HEK293 (cell line): Measurements from ENCODE around the gene BMAL2.

Source experiments
- CTCF ChIP-seq: fragments of 450-650 bp; formaldehyde crosslinking; IDR thresholded peaks from 2 replicates; pipeline ENCODE4 v1.5.1; 2016; ENCODE audit warnings: missing biosample characterization, missing genetic modification characterization
- SETDB1 ChIP-seq: IDR thresholded peaks from one replicate; pipeline ENCODE4 v1.6.1; 2017; ENCODE audit warnings: mild to moderate bottlenecking, low read length, moderate library complexity, mixed read lengths; ENCODE audit not compliant: insufficient read length
- SP7 ChIP-seq: fragments of 450-650 bp; formaldehyde crosslinking; IDR thresholded peaks from 2 replicates; pipeline ENCODE4 v1.5.1; 2016; ENCODE audit warnings: missing biosample characterization, missing genetic modification characterization
- ZNF174 ChIP-seq: fragments of 450-650 bp; formaldehyde crosslinking; IDR thresholded peaks from 2 replicates; pipeline ENCODE4 v1.5.0; 2017; ENCODE audit warnings: missing biosample characterization, mild to moderate bottlenecking, missing genetic modification characterization
- ZNF776 ChIP-seq: fragments of 450-650 bp; formaldehyde crosslinking; IDR thresholded peaks from 2 replicates; pipeline ENCODE4 v1.5.0; 2017; ENCODE audit warnings: missing biosample characterization, missing genetic modification characterization, borderline replicate concordance

GRCh38 chr12:27330846-27331245 is 1.8 kb upstream of the BMAL2 start:
- TF ChIP-seq SETDB1 (no peak), SP7 (tag by site-specific recombination) (no peak), ZNF776 (no peak), CTCF (tag by site-specific recombination) (no peak), ZNF174 (tag by site-specific recombination) (no peak)
